Astrocyte of the spinal cord (primary cell): Measurements from ENCODE around the gene DDX46.

ENCODE experiments used
- DNase-seq: peaks from one replicate; pipeline ENCODE4 v3.0.0; 2011; ENCODE audit warnings: low read depth, low spot score
- H3K4me3 ChIP-seq: 2 replicates; pipeline ENCODE4 v1.5.1; 2011; ENCODE audit warnings: low read depth, mild to moderate bottlenecking, low read length, moderate library complexity
- in situ Hi-C: cut with HindIII; loops from 2 replicates; pipeline ENCODE4 v1.10.0; 2017; ENCODE audit warnings: low sequenced_read_pairs
- TF ChIP-seq, protein P1 (sequence below): IDR thresholded peaks from 2 replicates; pipeline ENCODE4 v1.5.1; 2012; ENCODE audit warnings: low read depth, mild to moderate bottlenecking, low read length, inconsistent platforms

Gene DDX46

DNA sequence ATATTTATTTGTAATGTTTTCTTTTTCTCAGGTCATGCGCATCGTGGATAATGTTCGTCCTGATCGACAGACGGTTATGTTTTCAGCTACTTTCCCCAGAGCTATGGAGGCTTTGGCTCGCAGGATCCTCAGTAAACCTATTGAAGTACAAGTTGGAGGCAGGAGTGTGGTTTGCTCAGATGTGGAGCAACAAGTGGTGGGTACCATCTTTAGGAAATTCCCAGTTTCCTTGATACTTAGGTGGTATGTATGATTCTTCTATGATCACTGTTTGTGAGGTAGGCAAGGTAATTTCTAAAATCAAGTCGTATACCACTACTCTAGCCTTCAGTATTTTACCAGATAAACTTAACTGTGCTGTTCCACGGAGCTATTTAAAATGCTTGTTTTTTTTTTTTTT is 36.2 kb downstream of the DDX46 start:
- H3K4me3 ChIP-seq, result no peak overlapping the region
- DNase-seq, result no peak
- in situ Hi-C loops, result no loop called here
- TF ChIP-seq, protein P1, sequence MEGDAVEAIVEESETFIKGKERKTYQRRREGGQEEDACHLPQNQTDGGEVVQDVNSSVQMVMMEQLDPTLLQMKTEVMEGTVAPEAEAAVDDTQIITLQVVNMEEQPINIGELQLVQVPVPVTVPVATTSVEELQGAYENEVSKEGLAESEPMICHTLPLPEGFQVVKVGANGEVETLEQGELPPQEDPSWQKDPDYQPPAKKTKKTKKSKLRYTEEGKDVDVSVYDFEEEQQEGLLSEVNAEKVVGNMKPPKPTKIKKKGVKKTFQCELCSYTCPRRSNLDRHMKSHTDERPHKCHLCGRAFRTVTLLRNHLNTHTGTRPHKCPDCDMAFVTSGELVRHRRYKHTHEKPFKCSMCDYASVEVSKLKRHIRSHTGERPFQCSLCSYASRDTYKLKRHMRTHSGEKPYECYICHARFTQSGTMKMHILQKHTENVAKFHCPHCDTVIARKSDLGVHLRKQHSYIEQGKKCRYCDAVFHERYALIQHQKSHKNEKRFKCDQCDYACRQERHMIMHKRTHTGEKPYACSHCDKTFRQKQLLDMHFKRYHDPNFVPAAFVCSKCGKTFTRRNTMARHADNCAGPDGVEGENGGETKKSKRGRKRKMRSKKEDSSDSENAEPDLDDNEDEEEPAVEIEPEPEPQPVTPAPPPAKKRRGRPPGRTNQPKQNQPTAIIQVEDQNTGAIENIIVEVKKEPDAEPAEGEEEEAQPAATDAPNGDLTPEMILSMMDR, result no peak

DNA sequence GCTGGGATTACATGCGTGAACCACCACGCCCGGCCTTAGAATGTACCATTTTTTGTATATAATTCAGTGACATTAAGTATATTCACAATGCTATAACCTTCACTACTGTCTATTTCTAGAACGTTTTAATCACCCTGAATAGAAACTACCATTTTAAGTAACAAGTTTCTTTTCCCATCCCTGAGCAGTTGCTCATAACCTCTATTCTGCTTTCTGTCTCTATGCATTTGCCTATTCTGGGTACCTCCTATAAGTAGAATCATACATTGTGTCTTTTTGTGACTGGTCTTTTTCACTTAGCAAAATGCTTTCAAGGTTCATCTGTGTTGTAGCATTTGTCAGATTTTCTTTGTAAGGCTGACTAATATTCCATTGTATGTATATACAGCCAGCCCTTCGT is 39.9 kb downstream of the DDX46 start:
- in situ Hi-C loops, result no loop called here
- no peak for DNase-seq
- no peak overlapping the region for H3K4me3 ChIP-seq
- TF ChIP-seq, protein P1, result no peak

DNA sequence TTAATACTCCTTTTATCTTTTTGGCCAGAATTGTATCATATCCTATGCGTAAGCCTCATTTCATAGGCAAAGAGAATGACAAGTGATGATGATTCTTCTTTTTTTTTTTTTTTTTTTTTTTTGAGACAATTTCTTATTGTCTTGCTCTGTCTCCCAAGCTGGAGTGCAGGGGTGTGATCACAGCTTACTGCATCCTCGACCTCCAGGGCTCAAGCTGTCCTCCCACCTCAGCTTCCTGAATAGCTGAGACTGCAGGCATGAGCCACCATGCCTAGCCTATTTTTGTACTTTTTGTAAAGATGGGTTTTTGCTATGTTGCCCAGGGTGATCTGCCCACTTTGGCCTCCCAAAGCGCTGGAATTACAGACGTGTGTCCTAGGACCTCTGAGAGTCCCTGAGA is 45.2 kb downstream of the DDX46 start:
- in situ Hi-C loops, result no loop called here

DNA sequence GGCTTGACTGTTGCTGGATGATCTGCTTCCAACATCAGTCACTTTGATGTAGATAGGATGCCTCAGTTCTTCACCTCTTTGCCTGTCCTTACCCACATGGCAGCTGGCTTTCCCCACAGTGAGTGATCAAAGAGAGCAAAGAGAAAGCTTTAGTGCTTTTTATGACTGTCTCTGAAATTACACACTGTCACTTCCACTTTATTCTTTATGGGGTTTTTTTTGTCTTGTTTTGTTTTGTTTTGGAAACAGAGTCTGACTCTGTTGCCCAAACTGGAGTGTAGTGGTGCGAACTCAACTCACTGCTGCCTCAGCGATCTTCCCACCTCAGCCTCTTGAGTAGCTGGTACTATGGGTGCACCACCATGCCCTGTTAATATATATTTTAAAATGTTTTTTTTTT is 54.8 kb downstream of the DDX46 start:
- H3K4me3 ChIP-seq, result no peak overlapping the region
- in situ Hi-C loops, result no loop called here
- TF ChIP-seq, protein P1, result no peak
- no peak for DNase-seq

More for the DNA sequence above, 45.2 kb downstream of the DDX46 start:
- H3K4me3 ChIP-seq, result no peak overlapping the region
- TF ChIP-seq, protein P1, result no peak
- DNase-seq, result no peak

DNA sequence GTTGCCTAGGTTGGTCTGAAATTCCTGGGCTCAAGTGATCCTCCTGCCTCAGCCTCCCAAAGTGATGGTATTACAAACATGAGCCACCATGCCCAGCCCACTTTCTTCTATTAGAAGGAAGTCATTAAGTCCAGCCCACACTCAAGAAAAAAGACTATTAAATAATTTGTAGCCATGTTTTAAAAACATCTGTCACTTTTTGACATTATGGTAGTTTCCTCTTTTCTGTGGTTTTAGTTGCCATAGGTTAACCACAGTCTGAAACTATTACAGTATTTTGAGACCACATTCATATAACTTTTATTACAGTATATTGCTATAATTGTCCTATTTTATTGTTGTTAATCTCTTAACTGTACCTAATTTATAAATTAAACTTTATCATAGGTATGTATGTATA is 55.2 kb downstream of the DDX46 start:
- in situ Hi-C loops, result no loop called here
- DNase-seq, result no peak
- TF ChIP-seq, protein P1, result no peak
- no peak overlapping the region for H3K4me3 ChIP-seq

DNA sequence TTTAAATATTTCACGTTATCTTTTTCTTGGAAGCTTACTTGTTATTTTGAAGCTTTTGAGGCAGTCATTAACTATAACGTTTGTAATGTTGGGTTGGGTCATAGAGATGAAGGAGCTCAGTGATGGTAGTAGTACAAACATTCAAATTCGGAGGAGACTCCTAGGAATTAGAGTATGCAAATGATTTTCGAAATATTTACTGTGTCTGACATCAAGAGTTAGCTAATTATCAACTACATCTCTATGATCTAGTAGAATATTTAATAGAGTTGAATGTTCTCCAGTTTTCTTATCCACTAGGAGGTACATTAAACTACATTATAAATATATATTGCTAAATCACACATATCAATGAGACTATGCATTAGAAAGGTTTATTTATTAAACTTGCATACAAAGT is 58.4 kb downstream of the DDX46 start:
- no peak overlapping the region for H3K4me3 ChIP-seq
- no peak for DNase-seq
- TF ChIP-seq, protein P1, result no peak
- in situ Hi-C loops, result no loop called here

GRCh38 chr5:134818776-134819175 is 60.2 kb downstream of the DDX46 start:
- TF ChIP-seq, protein P1, result no peak
- DNase-seq, result no peak
- in situ Hi-C loops, result no loop called here
- H3K4me3 ChIP-seq, result no peak overlapping the region
